SH-SY5Y (cell line): Measurements from ENCODE around the gene NAT14.

Experiments
- GATA2 ChIP-seq: IDR thresholded peaks from 2 replicates; pipeline ENCODE4 v1.6.1; 2011; ENCODE audit warnings: mild to moderate bottlenecking, low read depth, low read length
- GATA3 ChIP-seq: IDR thresholded peaks from 2 replicates; pipeline ENCODE4 v1.6.1; 2011; ENCODE audit warnings: low read depth, mild to moderate bottlenecking, low read length, moderate library complexity

GRCh38 chr19:55454787-55455243, 30.2 kb upstream of the NAT14 start:
- no peak for TF ChIP-seq GATA2
- TF ChIP-seq GATA3 = no peak
